HepG2 (cell line): Measurements from ENCODE around the gene ACSL6. TPM values are rescaled to one million over a fixed set of nuclear protein-coding genes. Genes with fewer than 3 reads are reported as not detected.

Experiments
- ZNF317 ChIP-seq: sonication (generic); formaldehyde crosslinking; IDR thresholded peaks from 2 replicates; pipeline ENCODE4 v1.5.0; 2020; ENCODE audit warnings: mild to moderate bottlenecking, missing genetic modification reagents
- polyA plus RNA-seq, 8 experiments: library from polyadenylated mRNA; depleted of rRNA in 3 of 8; stranded (reverse) in 7 of 8; unstranded in 1 of 8; fragments of >200 nt; fragmentation: Illumina TruSeq in 4 of 8; extraction: Trizol in 4 of 8; gene quantifications; 2 replicates each; pipeline versions ENCODE4 v1.2.1 to v1.2.3, GENCODE V29; 2011 to 2016; ENCODE audit warnings: low read depth in 4 of 8, missing spikeins in 1 of 8, mixed read lengths in 1 of 8; ENCODE audit not compliant: insufficient read depth in 1 of 8
- total RNA-seq, 5 experiments: library from RNA; depleted of rRNA; stranded (reverse); fragments of >200 nt; fragmentation: Illumina TruSeq; extraction: Trizol; gene quantifications; 2 replicates each; pipeline ENCODE4 v1.2.3, GENCODE V29; 2016; ENCODE audit warnings: low read depth in 1 of 5
- TF ChIP-seq, protein P1 (sequence below): sonication (generic); formaldehyde crosslinking; IDR thresholded peaks from 2 replicates; pipeline ENCODE4 v1.5.0; 2020; ENCODE audit warnings: mild to moderate bottlenecking, missing genetic modification reagents, borderline replicate concordance
- TF ChIP-seq, protein P2 (sequence below): IDR thresholded peaks from 2 replicates; pipeline ENCODE4 v1.6.1; 2016; ENCODE audit warnings: mild to moderate bottlenecking, missing biosample characterization, missing genetic modification reagents

ACSL6 gene
- total and polyA plus RNA-seq, 2 of the 13 experiments (the other 11 are each of a cell fraction or from before 2014, with no cell fraction given) = 3.7 to 3.8 TPM

DNA sequence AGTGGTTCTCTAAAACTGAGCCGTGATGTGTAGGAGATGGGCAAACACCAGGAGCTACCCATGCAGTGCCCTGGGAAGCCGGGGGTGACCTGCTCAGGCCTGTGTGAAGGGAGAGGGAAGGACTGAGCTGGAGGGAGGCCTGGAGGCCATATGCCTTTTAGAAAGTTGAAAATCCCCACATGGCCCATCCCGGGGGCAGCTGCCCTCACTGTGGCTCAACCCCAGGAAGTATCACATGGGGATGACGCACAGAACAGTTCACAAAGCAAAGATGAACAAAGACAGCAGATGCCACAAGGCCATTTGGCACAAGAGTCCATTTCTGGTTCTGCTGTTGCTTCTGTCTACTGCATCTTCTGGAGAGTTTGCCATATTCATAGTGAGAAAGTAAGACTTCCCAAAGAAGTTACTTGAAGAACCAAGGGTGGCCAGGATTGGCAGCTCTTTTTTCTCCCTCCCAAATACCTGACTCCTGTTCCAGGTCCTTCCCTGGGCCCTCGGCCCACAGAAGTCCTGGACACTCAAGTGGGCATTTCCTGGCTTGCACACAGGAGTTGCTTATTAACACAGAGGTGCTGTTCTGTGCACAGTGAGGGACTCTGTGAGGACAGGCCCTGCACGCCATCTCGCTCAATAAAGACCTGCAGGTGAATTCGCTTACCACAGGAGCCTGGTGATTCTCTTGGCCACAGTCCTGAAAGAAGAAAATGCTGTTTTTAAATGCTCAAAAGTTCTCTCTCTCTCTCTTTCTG is 25.1 kb downstream of the ACSL6 start (continued):
- TF ChIP-seq, protein P1, sequence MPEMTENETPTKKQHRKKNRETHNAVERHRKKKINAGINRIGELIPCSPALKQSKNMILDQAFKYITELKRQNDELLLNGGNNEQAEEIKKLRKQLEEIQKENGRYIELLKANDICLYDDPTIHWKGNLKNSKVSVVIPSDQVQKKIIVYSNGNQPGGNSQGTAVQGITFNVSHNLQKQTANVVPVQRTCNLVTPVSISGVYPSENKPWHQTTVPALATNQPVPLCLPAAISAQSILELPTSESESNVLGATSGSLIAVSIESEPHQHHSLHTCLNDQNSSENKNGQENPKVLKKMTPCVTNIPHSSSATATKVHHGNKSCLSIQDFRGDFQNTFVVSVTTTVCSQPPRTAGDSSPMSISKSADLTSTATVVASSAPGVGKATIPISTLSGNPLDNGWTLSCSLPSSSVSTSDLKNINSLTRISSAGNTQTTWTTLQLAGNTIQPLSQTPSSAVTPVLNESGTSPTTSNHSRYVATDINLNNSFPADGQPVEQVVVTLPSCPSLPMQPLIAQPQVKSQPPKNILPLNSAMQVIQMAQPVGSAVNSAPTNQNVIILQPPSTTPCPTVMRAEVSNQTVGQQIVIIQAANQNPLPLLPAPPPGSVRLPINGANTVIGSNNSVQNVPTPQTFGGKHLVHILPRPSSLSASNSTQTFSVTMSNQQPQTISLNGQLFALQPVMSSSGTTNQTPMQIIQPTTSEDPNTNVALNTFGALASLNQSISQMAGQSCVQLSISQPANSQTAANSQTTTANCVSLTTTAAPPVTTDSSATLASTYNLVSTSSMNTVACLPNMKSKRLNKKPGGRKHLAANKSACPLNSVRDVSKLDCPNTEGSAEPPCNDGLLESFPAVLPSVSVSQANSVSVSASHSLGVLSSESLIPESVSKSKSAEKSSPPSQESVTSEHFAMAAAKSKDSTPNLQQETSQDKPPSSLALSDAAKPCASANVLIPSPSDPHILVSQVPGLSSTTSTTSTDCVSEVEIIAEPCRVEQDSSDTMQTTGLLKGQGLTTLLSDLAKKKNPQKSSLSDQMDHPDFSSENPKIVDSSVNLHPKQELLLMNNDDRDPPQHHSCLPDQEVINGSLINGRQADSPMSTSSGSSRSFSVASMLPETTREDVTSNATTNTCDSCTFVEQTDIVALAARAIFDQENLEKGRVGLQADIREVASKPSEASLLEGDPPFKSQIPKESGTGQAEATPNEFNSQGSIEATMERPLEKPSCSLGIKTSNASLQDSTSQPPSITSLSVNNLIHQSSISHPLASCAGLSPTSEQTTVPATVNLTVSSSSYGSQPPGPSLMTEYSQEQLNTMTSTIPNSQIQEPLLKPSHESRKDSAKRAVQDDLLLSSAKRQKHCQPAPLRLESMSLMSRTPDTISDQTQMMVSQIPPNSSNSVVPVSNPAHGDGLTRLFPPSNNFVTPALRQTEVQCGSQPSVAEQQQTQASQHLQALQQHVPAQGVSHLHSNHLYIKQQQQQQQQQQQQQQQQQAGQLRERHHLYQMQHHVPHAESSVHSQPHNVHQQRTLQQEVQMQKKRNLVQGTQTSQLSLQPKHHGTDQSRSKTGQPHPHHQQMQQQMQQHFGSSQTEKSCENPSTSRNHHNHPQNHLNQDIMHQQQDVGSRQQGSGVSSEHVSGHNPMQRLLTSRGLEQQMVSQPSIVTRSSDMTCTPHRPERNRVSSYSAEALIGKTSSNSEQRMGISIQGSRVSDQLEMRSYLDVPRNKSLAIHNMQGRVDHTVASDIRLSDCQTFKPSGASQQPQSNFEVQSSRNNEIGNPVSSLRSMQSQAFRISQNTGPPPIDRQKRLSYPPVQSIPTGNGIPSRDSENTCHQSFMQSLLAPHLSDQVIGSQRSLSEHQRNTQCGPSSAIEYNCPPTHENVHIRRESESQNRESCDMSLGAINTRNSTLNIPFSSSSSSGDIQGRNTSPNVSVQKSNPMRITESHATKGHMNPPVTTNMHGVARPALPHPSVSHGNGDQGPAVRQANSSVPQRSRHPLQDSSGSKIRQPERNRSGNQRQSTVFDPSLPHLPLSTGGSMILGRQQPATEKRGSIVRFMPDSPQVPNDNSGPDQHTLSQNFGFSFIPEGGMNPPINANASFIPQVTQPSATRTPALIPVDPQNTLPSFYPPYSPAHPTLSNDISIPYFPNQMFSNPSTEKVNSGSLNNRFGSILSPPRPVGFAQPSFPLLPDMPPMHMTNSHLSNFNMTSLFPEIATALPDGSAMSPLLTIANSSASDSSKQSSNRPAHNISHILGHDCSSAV (CRISPR knock-in tag) = no peak
- TF ChIP-seq ZNF317 (CRISPR knock-in tag) = no peak
- TF ChIP-seq, protein P2, sequence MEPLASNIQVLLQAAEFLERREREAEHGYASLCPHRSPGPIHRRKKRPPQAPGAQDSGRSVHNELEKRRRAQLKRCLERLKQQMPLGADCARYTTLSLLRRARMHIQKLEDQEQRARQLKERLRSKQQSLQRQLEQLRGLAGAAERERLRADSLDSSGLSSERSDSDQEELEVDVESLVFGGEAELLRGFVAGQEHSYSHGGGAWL (CRISPR knock-in tag) = no peak
